HepG2 (cell line): ENCODE data around the gene ATP2C2. TPM values are rescaled to one million over a fixed set of nuclear protein-coding genes. Genes with fewer than 3 reads are reported as not detected.
A peak's percentile ranks its signal among the peaks of the same experiment; 100 is the strongest.

Experiments
- CBFB ChIP-seq: sonication (generic); formaldehyde crosslinking; IDR thresholded peaks from 2 replicates; pipeline ENCODE4 v1.4.0; 2020; ENCODE audit warnings: missing genetic modification reagents
- EP300 ChIP-seq, 3 experiments: sonication (generic) in 1 of 3; formaldehyde crosslinking in 1 of 3; IDR thresholded peaks; 2 replicates each; pipeline versions ENCODE4 v1.5.1 to v1.6.1; 2011 to 2020; ENCODE audit warnings: low read depth in 2 of 3, low read length in 2 of 3, borderline replicate concordance in 1 of 3, improper control_type of control experiment in 1 of 3, mild to moderate bottlenecking in 1 of 3, missing genetic modification reagents in 1 of 3, moderate library complexity in 1 of 3
- KMT2A ChIP-seq: sonication (generic); formaldehyde crosslinking; IDR thresholded peaks from 2 replicates; pipeline ENCODE4 v1.4.0; 2020; ENCODE audit warnings: missing genetic modification reagents
- NBN ChIP-seq: fragments of 450-650 bp; conservative IDR thresholded peaks from 2 replicates; pipeline ENCODE4 v1.6.1; 2017
- NR3C1 ChIP-seq: sonication (generic); formaldehyde crosslinking; IDR thresholded peaks from 2 replicates; pipeline ENCODE4 v1.4.0; 2020; ENCODE audit warnings: missing genetic modification reagents
- SCMH1 ChIP-seq: sonication (generic); formaldehyde crosslinking; IDR thresholded peaks from 2 replicates; pipeline ENCODE4 v1.9.0; 2021; ENCODE audit warnings: missing genetic modification reagents, mild to moderate bottlenecking, borderline replicate concordance
- SMARCC2 ChIP-seq: fragments of 450-650 bp; IDR thresholded peaks from 2 replicates; pipeline ENCODE4 v1.6.1; 2017; ENCODE audit warnings: antibody characterized with exemption, mild to moderate bottlenecking
- SOX5 ChIP-seq: IDR thresholded peaks from 2 replicates; pipeline ENCODE4 v1.6.1; 2016; ENCODE audit warnings: borderline replicate concordance
- SRSF4 ChIP-seq: fragments of 200-400 bp; formaldehyde crosslinking; IDR thresholded peaks from one replicate; pipeline ENCODE4 v1.6.1; 2018; ENCODE audit warnings: mild to moderate bottlenecking, low read depth, low read length, moderate library complexity; ENCODE audit not compliant: poor library complexity, severe bottlenecking
- XBP1 ChIP-seq: sonication (generic); formaldehyde crosslinking; IDR thresholded peaks from 2 replicates; pipeline ENCODE4 v1.5.0; 2020; ENCODE audit warnings: missing genetic modification reagents
- ZKSCAN5 ChIP-seq: sonication (generic); formaldehyde crosslinking; IDR thresholded peaks from 2 replicates; pipeline ENCODE4 v1.5.1; 2020; ENCODE audit warnings: mild to moderate bottlenecking, missing genetic modification reagents
- ZNF207 ChIP-seq: fragments of 450-650 bp; IDR thresholded peaks from 2 replicates; pipeline ENCODE4 v1.6.1; 2016; ENCODE audit warnings: antibody characterized with exemption, borderline replicate concordance
- ZNF234 ChIP-seq: sonication (generic); formaldehyde crosslinking; conservative IDR thresholded peaks from 2 replicates; pipeline ENCODE4 v1.5.1; 2020; ENCODE audit warnings: mild to moderate bottlenecking, missing genetic modification reagents
- ZNF407 ChIP-seq: sonication (generic); formaldehyde crosslinking; IDR thresholded peaks from one replicate; pipeline ENCODE4 v1.5.1; 2020; ENCODE audit warnings: mild to moderate bottlenecking, missing genetic modification reagents; ENCODE audit errors: not compliant biosample characterization
- polyA plus RNA-seq, 8 experiments: library from polyadenylated mRNA; depleted of rRNA in 3 of 8; stranded (reverse) in 7 of 8; unstranded in 1 of 8; fragments of >200 nt; fragmentation: Illumina TruSeq in 4 of 8; extraction: Trizol in 4 of 8; gene quantifications; 2 replicates each; pipeline versions ENCODE4 v1.2.1 to v1.2.3, GENCODE V29; 2011 to 2016; ENCODE audit warnings: low read depth in 4 of 8, missing spikeins in 1 of 8, mixed read lengths in 1 of 8; ENCODE audit not compliant: insufficient read depth in 1 of 8
- total RNA-seq, 5 experiments: library from RNA; depleted of rRNA; stranded (reverse); fragments of >200 nt; fragmentation: Illumina TruSeq; extraction: Trizol; gene quantifications; 2 replicates each; pipeline ENCODE4 v1.2.3, GENCODE V29; 2016; ENCODE audit warnings: low read depth in 1 of 5
- TF ChIP-seq, protein P1 (sequence below): IDR thresholded peaks from 2 replicates; pipeline ENCODE4 v1.6.1; 2012; ENCODE audit warnings: low read depth, low read length, improper control_type of control experiment

The ATP2C2 gene
- total and polyA plus RNA-seq, 2 of the 13 experiments (the other 11 are each of a cell fraction or from before 2014, with no cell fraction given) = 0.07 TPM; not detected in 1

DNA sequence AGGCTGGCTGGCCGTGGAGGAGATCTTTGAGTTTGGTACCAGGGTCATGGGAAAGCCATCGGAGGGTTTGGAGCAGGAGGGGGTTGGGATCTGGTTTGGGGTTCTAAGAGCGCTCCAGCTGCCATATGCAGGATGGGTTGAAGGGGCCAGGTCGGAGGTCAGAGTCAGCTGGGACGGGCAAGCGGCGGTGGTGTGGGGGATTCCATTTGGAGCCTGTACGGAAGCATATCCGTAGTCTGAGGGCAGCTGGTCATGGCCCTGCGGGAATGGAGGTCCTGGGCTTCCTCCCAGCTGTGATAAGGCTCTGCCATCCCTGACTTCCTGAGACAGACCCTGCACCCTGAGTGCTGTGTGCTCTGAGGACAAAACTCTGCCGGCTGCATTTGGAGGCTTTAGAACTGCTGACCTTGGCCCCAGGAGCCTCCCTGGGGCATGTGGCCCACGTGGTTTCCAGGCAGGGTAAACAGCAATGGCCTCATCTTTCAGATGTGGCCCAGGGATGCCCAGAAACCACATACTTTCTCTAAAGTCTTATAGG, 46.5 kb downstream of the ATP2C2 start (continued):
- TF ChIP-seq XBP1 (CRISPR knock-in tag) (0 out of 2 replicates have a peak, but pooled peaks have one; percentile 30), SCMH1 (CRISPR knock-in tag) (no peak), KMT2A (0 out of 2 replicates have a peak, but pooled peaks have one; percentile 30), ZNF407 (CRISPR knock-in tag) (no peak), SRSF4 (no peak), ZNF234 (CRISPR knock-in tag) (no peak), ZNF207 (no peak), CBFB (no peak; the same call in 1 of the 2 replicates), NBN (no peak), ZKSCAN5 (no peak), NR3C1 (no peak), SMARCC2 (no peak), EP300 (IDR thresholded peaks at IDR 0.05; ENCODE audit: low read depth in 2 of 2, low read length in 2 of 2) (peak; percentile 42 to 86; a peak in 2 of 4 replicates), EP300 (CRISPR knock-in tag; IDR thresholded peaks at IDR 0.05; ENCODE audit: borderline replicate concordance) (peak; percentile 87), SOX5 (CRISPR knock-in tag) (peak; percentile 85)
- TF ChIP-seq, protein P1, sequence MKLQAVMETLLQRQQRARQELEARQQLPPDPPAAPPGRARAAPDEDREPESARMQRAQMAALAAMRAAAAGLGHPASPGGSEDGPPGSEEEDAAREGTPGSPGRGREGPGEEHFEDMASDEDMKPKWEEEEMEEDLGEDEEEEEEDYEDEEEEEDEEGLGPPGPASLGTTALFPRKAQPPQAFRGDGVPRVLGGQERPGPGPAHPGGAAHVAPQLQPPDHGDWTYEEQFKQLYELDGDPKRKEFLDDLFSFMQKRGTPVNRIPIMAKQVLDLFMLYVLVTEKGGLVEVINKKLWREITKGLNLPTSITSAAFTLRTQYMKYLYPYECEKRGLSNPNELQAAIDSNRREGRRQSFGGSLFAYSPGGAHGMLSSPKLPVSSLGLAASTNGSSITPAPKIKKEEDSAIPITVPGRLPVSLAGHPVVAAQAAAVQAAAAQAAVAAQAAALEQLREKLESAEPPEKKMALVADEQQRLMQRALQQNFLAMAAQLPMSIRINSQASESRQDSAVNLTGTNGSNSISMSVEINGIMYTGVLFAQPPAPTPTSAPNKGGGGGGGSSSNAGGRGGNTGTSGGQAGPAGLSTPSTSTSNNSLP = no peak
